DMS79 treated with DMSO at 0.1 percent for 48 hours (cell line): ENCODE results near the gene PLSCR3.

Experiments used
- DNase-seq: peaks from one replicate; lab custom pipeline; 2025; lab: John Stamatoyannopoulos, UW

The PLSCR3 gene

GRCh38 chr17:7347630-7348477 is 46.5 kb downstream of the PLSCR3 start:
- no peak for DNase-seq

GRCh38 chr17:7346761-7347614 is 47.3 kb downstream of the PLSCR3 start:
- DNase-seq: no peak

- DNase-seq: no peak
Observed at GRCh38 chr17:7343250-7343649, 51.1 kb downstream of the PLSCR3 start.

DNA sequence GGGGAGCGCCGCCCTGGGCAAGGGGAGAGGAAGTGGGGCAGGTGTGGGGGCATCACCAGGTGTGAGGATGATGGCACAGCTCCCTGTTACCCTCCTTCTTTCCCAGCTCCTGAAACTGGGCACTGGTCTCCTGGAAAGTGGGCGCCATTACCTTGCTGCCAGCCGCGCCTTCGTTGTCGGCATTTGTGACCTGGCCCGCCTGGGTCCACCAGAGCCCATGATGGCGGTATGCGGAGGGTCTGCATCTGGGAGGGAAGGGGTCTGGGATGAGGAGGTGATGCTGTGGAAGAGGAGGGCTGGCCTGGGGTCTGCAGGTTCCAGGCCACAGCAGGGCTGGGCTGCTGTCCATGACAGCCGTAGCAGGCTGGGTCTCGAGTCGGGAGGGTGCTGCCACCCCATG is 52.5 kb downstream of the PLSCR3 start:
- no peak for DNase-seq

GRCh38 chr17:7340179-7340578 is 54.1 kb downstream of the PLSCR3 start:
- no peak for DNase-seq
